Measurements from ENCODE around the gene MTCL3.

The MTCL3 gene

GRCh38 chr6:127484212-127484863 lies 34.8 kb downstream of the MTCL3 start:
- intact Hi-C loops (cut with micrococcal nuclease) = loop anchor here (1.0 kb wide), 1 partner anchor 32 kb away; no protein-coding TSS in a partner anchor
- Mint-ChIP-seq H3K27ac (no peak overlapping the region), H3K4me3 (peak overlapping the region; percentile 39), H3K9me3 (no peaks in the 10 kb centered on the region), H3K27me3 (peaks cover 2% of the 10 kb centered on the region), H3K36me3 (ENCODE audit: low read depth) (no peaks in the 10 kb centered on the region), H3K4me1 (peaks cover 13% of the 10 kb centered on the region)
- ChIA-PET POLR2A (interaction anchor here (0.9 kb wide), 1 partner anchor 218 kb away, joined by 3 read pairs; the partner anchor contains the start of gene RNF146), CTCF (interaction anchor here (1.4 to 1.6 kb wide), 2 partner anchors 14 to 18 kb away, joined by 3 to 5 read pairs; no protein-coding TSS in a partner anchor)
- ATAC-seq (ENCODE audit: low read depth) (peak; percentile 76), DNase-seq (no peak)
- TF ChIP-seq, protein P1, sequence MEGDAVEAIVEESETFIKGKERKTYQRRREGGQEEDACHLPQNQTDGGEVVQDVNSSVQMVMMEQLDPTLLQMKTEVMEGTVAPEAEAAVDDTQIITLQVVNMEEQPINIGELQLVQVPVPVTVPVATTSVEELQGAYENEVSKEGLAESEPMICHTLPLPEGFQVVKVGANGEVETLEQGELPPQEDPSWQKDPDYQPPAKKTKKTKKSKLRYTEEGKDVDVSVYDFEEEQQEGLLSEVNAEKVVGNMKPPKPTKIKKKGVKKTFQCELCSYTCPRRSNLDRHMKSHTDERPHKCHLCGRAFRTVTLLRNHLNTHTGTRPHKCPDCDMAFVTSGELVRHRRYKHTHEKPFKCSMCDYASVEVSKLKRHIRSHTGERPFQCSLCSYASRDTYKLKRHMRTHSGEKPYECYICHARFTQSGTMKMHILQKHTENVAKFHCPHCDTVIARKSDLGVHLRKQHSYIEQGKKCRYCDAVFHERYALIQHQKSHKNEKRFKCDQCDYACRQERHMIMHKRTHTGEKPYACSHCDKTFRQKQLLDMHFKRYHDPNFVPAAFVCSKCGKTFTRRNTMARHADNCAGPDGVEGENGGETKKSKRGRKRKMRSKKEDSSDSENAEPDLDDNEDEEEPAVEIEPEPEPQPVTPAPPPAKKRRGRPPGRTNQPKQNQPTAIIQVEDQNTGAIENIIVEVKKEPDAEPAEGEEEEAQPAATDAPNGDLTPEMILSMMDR (IDR thresholded peaks at IDR 0.05) = no peak

GRCh38 chr6:127483399-127484055 lies 35.6 kb downstream of the MTCL3 start:
- H3K9me3 Mint-ChIP-seq = no peaks in the 10 kb centered on the region
- intact Hi-C loops (cut with micrococcal nuclease) = loop anchor here (1.0 kb wide), 1 partner anchor 33 kb away; no protein-coding TSS in a partner anchor
- ATAC-seq (ENCODE audit: low read depth) (no peak), DNase-seq (no peak)
- peaks cover 2% of the 10 kb centered on the region for H3K27me3 Mint-ChIP-seq
- CTCF ChIA-PET = interaction anchor here (1.4 kb wide), 1 partner anchor 17 kb away, joined by 5 read pairs; no protein-coding TSS in a partner anchor
- no peaks in the 10 kb centered on the region for H3K36me3 Mint-ChIP-seq (ENCODE audit: low read depth)
- H3K4me1 Mint-ChIP-seq = peaks cover 13% of the 10 kb centered on the region
- TF ChIP-seq, protein P1 (IDR thresholded peaks at IDR 0.05) = no peak
- H3K27ac Mint-ChIP-seq = peak overlapping the region; percentile 16
- POLR2A ChIA-PET = no interaction called here
- H3K4me3 Mint-ChIP-seq = peak overlapping the region; percentile 39

- no peak for DNase-seq
- Mint-ChIP-seq H3K4me1 (peaks cover 13% of the 10 kb centered on the region), H3K27ac (no peak overlapping the region), H3K36me3 (ENCODE audit: low read depth) (no peaks in the 10 kb centered on the region), H3K9me3 (no peaks in the 10 kb centered on the region), H3K27me3 (peaks cover 2% of the 10 kb centered on the region), H3K4me3 (no peak overlapping the region)
- intact Hi-C loops (cut with micrococcal nuclease) = no loop called here
- ChIA-PET POLR2A (no interaction called here), CTCF (no interaction called here)
- TF ChIP-seq, protein P1 (IDR thresholded peaks at IDR 0.05) = no peak
- ATAC-seq (ENCODE audit: low read depth) = no peak
Observed at GRCh38 chr6:127482325-127482724, 36.8 kb downstream of the MTCL3 start.

DNA sequence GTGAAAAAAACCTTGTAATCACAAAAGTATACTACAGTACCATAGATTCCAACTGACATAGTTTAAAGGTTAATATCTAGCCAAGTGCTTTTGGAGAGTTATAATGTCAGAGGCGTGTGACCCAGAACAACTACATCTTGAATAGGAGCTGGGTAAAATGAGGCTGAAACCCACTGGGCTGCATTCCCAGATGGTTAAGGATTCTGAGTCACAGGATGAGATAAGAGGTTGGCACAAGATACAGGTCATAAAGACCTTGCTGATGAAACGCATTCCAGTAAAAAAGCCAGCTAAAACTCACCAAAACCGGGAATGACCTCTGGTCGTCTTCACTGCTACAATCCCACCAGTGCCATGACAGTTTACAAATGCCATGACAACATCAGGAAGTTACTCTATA lies 37.5 kb downstream of the MTCL3 start:
- POLR2A ChIA-PET = no interaction called here
- intact Hi-C loops (cut with micrococcal nuclease) = no loop called here
- ATAC-seq (ENCODE audit: low read depth) (no peak), DNase-seq (no peak)
- Mint-ChIP-seq H3K36me3 (ENCODE audit: low read depth) (no peaks in the 10 kb centered on the region), H3K9me3 (no peaks in the 10 kb centered on the region), H3K27me3 (peaks cover 5% of the 10 kb centered on the region), H3K4me3 (no peak overlapping the region), H3K4me1 (peaks cover 13% of the 10 kb centered on the region), H3K27ac (no peak overlapping the region)
- TF ChIP-seq, protein P1 (IDR thresholded peaks at IDR 0.05) = no peak
- CTCF ChIA-PET = no interaction called here

DNA sequence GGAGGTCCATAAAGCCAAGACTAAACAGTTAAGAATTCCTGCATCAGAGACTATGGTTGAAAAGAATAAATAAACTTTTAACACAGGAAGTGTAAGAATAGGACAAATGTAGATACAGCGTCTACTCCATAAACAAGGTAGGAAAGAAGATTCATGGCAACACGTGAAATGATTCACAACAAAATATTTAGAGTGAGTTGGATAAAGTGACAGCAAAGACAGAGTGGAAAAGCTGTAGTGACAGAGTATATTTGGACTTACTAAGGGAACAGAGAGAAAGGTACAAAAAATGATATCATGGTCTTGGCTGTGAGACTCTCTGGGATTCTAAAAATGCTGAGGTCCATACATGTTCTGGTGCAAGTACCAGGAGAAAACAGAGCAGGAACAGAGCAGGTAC lies 38.0 kb downstream of the MTCL3 start:
- POLR2A ChIA-PET = no interaction called here
- H3K9me3 Mint-ChIP-seq = no peaks in the 10 kb centered on the region
- peaks cover 13% of the 10 kb centered on the region for H3K4me1 Mint-ChIP-seq
- ATAC-seq (ENCODE audit: low read depth) = no peak
- H3K27ac Mint-ChIP-seq = no peak overlapping the region
- CTCF ChIA-PET = no interaction called here
- TF ChIP-seq, protein P1 (IDR thresholded peaks at IDR 0.05) = no peak
- no peak for DNase-seq
- no peaks in the 10 kb centered on the region for H3K36me3 Mint-ChIP-seq (ENCODE audit: low read depth)
- intact Hi-C loops (cut with micrococcal nuclease) = no loop called here
- H3K4me3 Mint-ChIP-seq = no peak overlapping the region
- peaks cover 5% of the 10 kb centered on the region for H3K27me3 Mint-ChIP-seq

Measured in activated B cell treated with CpG ODN at 0.5 μM for 24 hours (primary cell).